ENCODE data around the gene RNASEL. TPM values are rescaled to one million over a fixed set of nuclear protein-coding genes. Genes with fewer than 3 reads are reported as not detected.

The RNASEL gene
- total and polyA plus RNA-seq, 2 donors (not counting 3 experiments of a cell fraction or from before 2014, with no cell fraction given) = 0.59 to 1.9 TPM

DNA sequence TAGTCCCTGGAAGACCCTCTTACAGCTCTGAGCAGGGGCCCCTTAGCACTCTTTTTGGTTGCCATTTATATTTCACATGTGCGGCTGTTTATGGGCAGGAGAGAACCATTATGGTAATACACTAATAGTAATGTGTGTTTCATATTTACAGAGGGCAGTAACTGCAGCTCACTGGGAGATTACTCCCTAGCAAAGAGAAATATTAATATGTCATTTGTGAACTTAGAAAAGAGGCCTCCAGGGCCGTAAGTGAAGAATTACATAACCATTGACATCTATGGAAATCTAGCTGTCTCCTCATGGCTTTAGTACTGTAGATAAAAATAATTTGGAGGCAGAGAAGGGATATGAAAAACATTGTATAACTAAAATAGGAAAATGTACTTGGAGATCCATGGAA lies 38.6 kb upstream of the RNASEL start:
- dilution Hi-C loops (cut with MboI; ENCODE audit: extremely low pct_ligation_motif_present, low sequenced_read_pairs) = no loop called here
- ChIA-PET CTCF (interaction anchor here (0.9 kb wide), 1 partner anchor 16 kb away, joined by 3 read pairs; no protein-coding TSS in a partner anchor), POLR2A (no interaction called here)
- H2AFZ ChIP-seq (ENCODE audit: low read depth, low read length) = no peak overlapping the region
- no peaks in the 10 kb centered on the region for H3K9me3 ChIP-seq (replicated peaks; ENCODE audit: control insufficient read depth, insufficient read depth, low read length)
- no peaks in the 10 kb centered on the region for H3K36me3 ChIP-seq (ENCODE audit: control insufficient read depth in 2 of 2, extremely low read depth in 1 of 2, insufficient read depth in 2 of 2, low read length in 2 of 2)
- H3K4me2 ChIP-seq (ENCODE audit: insufficient read depth, low read length) = no peak overlapping the region
- no peaks in the 10 kb centered on the region for H3K79me2 ChIP-seq (ENCODE audit: control insufficient read depth, insufficient read depth, low read length)
- no peak overlapping the region for H3K4me3 ChIP-seq (replicated peaks in 1 of 3; ENCODE audit: insufficient read depth in 1 of 3, low read depth in 1 of 3, low read length in 3 of 3)
- no peaks in the 10 kb centered on the region for H3K4me1 ChIP-seq (ENCODE audit: control insufficient read depth, extremely low read depth, insufficient read depth, low read length)
- H3K9me1 ChIP-seq (replicated peaks; ENCODE audit: control insufficient read depth, extremely low read depth, insufficient read depth, low read length) = no peaks in the 10 kb centered on the region
- DNase-seq (ENCODE audit: low read depth, low spot score) (no peak), FAIRE-seq (no peak)
- no peak overlapping the region for H3K27ac ChIP-seq (ENCODE audit: insufficient read depth, low read depth, low read length)
- H3K27me3 ChIP-seq (ENCODE audit: control insufficient read depth in 2 of 2, insufficient read depth in 2 of 2, low read length in 2 of 2) = peaks cover 1 to 5% of the 10 kb centered on the region in 2 experiments
- H4K20me1 ChIP-seq (replicated peaks; ENCODE audit: control insufficient read depth, extremely low read depth, insufficient read depth, low read length) = no peaks in the 10 kb centered on the region
- no peak for TF ChIP-seq POLR2AphosphoS5 (IDR thresholded peaks at IDR 0.05; ENCODE audit: insufficient read depth, low read depth, low read length)
- TF ChIP-seq, protein P1, sequence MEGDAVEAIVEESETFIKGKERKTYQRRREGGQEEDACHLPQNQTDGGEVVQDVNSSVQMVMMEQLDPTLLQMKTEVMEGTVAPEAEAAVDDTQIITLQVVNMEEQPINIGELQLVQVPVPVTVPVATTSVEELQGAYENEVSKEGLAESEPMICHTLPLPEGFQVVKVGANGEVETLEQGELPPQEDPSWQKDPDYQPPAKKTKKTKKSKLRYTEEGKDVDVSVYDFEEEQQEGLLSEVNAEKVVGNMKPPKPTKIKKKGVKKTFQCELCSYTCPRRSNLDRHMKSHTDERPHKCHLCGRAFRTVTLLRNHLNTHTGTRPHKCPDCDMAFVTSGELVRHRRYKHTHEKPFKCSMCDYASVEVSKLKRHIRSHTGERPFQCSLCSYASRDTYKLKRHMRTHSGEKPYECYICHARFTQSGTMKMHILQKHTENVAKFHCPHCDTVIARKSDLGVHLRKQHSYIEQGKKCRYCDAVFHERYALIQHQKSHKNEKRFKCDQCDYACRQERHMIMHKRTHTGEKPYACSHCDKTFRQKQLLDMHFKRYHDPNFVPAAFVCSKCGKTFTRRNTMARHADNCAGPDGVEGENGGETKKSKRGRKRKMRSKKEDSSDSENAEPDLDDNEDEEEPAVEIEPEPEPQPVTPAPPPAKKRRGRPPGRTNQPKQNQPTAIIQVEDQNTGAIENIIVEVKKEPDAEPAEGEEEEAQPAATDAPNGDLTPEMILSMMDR (IDR thresholded peaks at IDR 0.05; ENCODE audit: extremely low read depth in 1 of 2, insufficient read depth in 1 of 2, low read depth in 1 of 2, low read length in 2 of 2) = no peak
- no peak for TF ChIP-seq GATA2 (IDR thresholded peaks at IDR 0.05; ENCODE audit: insufficient read depth, insufficient read length, low read depth, low read length)
- no peak for TF ChIP-seq JUN (IDR thresholded peaks at IDR 0.05; ENCODE audit: borderline replicate concordance, insufficient read depth, insufficient read length, low read depth)
- no peak for TF ChIP-seq POLR2A (IDR thresholded peaks at IDR 0.05; ENCODE audit: low read depth, low read length)
- TF ChIP-seq, protein P2, sequence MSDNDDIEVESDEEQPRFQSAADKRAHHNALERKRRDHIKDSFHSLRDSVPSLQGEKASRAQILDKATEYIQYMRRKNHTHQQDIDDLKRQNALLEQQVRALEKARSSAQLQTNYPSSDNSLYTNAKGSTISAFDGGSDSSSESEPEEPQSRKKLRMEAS (IDR thresholded peaks at IDR 0.05; ENCODE audit: insufficient read depth, insufficient read length) = no peak
- TF ChIP-seq MYC (IDR thresholded peaks at IDR 0.05; ENCODE audit: low read depth, low read length) = no peak
- no peak for TF ChIP-seq EZH2 (IDR thresholded peaks at IDR 0.05; ENCODE audit: borderline replicate concordance, low read depth, low read length, severe bottlenecking)
- no peak for TF ChIP-seq FOS (IDR thresholded peaks at IDR 0.05; ENCODE audit: borderline replicate concordance, insufficient read depth, low read length)
- intact Hi-C loops (cut with micrococcal nuclease) = no loop called here
- no TSS peak for BruUV-seq (replicated peaks)
- no peak overlapping the region for H3K9ac ChIP-seq (replicated peaks; ENCODE audit: extremely low read depth, insufficient read depth, low read length)
